Measurements from ENCODE around the gene GMPPA. TPM values are rescaled to one million over a fixed set of nuclear protein-coding genes. Genes with fewer than 3 reads are reported as not detected.

Gene GMPPA
- total and polyA plus RNA-seq, 9 of the 15 experiments (the other 6 are each of a cell fraction or from before 2014, with no cell fraction given) = 7.0 to 101 (median 66.7) TPM

- no peak overlapping the region for H3K27ac ChIP-seq (ENCODE audit: extremely low read depth, low read depth, low read length)
- no peak for FAIRE-seq
- WGBS (ENCODE audit: insufficient coverage, low coverage, missing lambda C conversion rate) = 26% methylated on average over 9 of the region's 23 CpGs
- BruUV-seq (replicated peaks) = no TSS peak
- intact Hi-C loops (cut with micrococcal nuclease) (no loop called here), in situ Hi-C loops (cut with MboI) (no loop called here)
- ChIA-PET CTCF (ENCODE audit: low intra/inter-chr PET ratio) (no interaction called here), POLR2A (interaction anchor here (0.6 kb wide), 1 partner anchor 24 kb away, joined by 3 read pairs; no protein-coding TSS in a partner anchor)
- H3K9me1 ChIP-seq (ENCODE audit: control insufficient read depth, insufficient read depth, low read length) = no peaks in the 10 kb centered on the region
- no peaks in the 10 kb centered on the region for H3K79me2 ChIP-seq (ENCODE audit: control insufficient read depth, insufficient read depth, low read length)
- H3K4me1 ChIP-seq (replicated peaks in 1 of 2; ENCODE audit: control insufficient read depth in 2 of 2, insufficient read depth in 2 of 2, low read length in 2 of 2) = peaks cover 12 to 17% of the 10 kb centered on the region in 2 experiments; a peak in 4 of 5 replicates
- peak; percentile 33 to 47 (median 36) for DNase-seq (ENCODE audit: extremely low read depth in 1 of 4, low spot score in 3 of 4)
- no peak overlapping the region for H3K4me3 ChIP-seq
- no peaks in the 10 kb centered on the region for H3K9me3 ChIP-seq (replicated peaks; ENCODE audit: control insufficient read depth, insufficient read depth, low read depth, low read length)
- 0 out of 4 replicates have a peak overlapping the region, but pooled peaks of 1 of the 2 experiments have one; percentile 17 for H3K9ac ChIP-seq (ENCODE audit: insufficient read depth in 1 of 2, low read depth in 2 of 2, low read length in 2 of 2)
- peak overlapping the region; percentile 70 for H2AFZ ChIP-seq (ENCODE audit: low read depth, low read length)
- H3K27me3 ChIP-seq (ENCODE audit: control insufficient read depth in 2 of 2, insufficient read depth in 2 of 2, low read length in 2 of 2) = no peaks in the 10 kb centered on the region
- peak; percentile 71 for ATAC-seq
- no peaks in the 10 kb centered on the region for H3K36me3 ChIP-seq (ENCODE audit: control insufficient read depth, insufficient read depth, low read length)
- peak overlapping the region; percentile 35; the same call in 1 of the 2 replicates for H3K4me2 ChIP-seq (ENCODE audit: insufficient read depth, low read length)
- no peaks in the 10 kb centered on the region for H4K20me1 ChIP-seq (replicated peaks; ENCODE audit: control insufficient read depth, insufficient read depth, low read length)
- TF ChIP-seq CEBPB (tag; IDR thresholded peaks at IDR 0.05) (no peak), STAT5B (CRISPR knock-in tag; IDR thresholded peaks at IDR 0.05) (no peak), ID3 (CRISPR knock-in tag; IDR thresholded peaks at IDR 0.05) (no peak), ID3 (tag; IDR thresholded peaks at IDR 0.05) (no peak), CBX5 (IDR thresholded peaks at IDR 0.05; ENCODE audit: borderline replicate concordance, low read depth) (no peak), TRIM24 (IDR thresholded peaks at IDR 0.05) (no peak), FOSL1 (tag; conservative IDR thresholded peaks at IDR 0.05) (peak; percentile 79), TCF3 (CRISPR knock-in tag; IDR thresholded peaks at IDR 0.05) (no peak), SIRT6 (IDR thresholded peaks at IDR 0.05; ENCODE audit: low read depth, low read length) (no peak), EP400 (IDR thresholded peaks at IDR 0.05) (no peak; the same call in 1 of the 2 replicates), SMARCE1 (IDR thresholded peaks at IDR 0.05) (0 out of 2 replicates have a peak, but pooled peaks have one; percentile 19), TRIM25 (IDR thresholded peaks at IDR 0.05; ENCODE audit: borderline replicate concordance) (no peak), CHD2 (IDR thresholded peaks at IDR 0.05; ENCODE audit: low read depth, low read length) (no peak), CXXC5 (CRISPR knock-in tag; IDR thresholded peaks at IDR 0.05) (no peak), CHAMP1 (IDR thresholded peaks at IDR 0.05) (no peak), SNRNP70 (optimal IDR thresholded peaks at IDR 0.05; ENCODE audit: low read depth, low read length) (no peak), TAF9B (IDR thresholded peaks at IDR 0.05; ENCODE audit: partially characterized antibody) (no peak)
Measured at GRCh38 chr2:219452361-219453317, 46.1 kb upstream of the GMPPA start.

All from K562 (cell line).